ENCODE results near the gene TRIO. TPM values are rescaled to one million over a fixed set of nuclear protein-coding genes. Genes with fewer than 3 reads are reported as not detected.

The TRIO gene
- total RNA-seq, 1 donor = 410 TPM

DNA sequence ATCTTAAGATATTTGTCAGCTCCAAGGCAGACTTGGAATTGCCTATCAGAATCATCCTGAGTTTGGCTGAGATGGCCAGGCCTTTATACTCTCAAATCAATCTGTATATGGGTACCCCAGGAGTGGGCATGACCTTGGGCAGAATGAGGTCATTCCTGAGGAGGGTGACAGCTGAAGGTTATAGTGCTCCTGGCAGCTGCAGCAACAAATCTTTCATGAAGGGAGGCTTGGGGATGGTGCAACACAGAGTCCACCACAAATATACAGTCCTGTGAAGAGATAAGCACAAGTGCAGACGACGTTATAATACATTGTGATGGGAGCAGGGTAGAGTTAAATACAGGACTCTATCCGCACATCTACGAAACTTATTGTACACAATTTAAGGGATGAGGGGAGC, 21.1 kb upstream of the TRIO start:
- H3K4me3 ChIP-seq (ENCODE audit: low read depth, low read length) = no peak overlapping the region
- TF ChIP-seq, protein P1, sequence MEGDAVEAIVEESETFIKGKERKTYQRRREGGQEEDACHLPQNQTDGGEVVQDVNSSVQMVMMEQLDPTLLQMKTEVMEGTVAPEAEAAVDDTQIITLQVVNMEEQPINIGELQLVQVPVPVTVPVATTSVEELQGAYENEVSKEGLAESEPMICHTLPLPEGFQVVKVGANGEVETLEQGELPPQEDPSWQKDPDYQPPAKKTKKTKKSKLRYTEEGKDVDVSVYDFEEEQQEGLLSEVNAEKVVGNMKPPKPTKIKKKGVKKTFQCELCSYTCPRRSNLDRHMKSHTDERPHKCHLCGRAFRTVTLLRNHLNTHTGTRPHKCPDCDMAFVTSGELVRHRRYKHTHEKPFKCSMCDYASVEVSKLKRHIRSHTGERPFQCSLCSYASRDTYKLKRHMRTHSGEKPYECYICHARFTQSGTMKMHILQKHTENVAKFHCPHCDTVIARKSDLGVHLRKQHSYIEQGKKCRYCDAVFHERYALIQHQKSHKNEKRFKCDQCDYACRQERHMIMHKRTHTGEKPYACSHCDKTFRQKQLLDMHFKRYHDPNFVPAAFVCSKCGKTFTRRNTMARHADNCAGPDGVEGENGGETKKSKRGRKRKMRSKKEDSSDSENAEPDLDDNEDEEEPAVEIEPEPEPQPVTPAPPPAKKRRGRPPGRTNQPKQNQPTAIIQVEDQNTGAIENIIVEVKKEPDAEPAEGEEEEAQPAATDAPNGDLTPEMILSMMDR (IDR thresholded peaks at IDR 0.05; ENCODE audit: insufficient read depth, low read depth, low read length) = no peak
- DNase-seq (ENCODE audit: low read depth) = no peak

DNA sequence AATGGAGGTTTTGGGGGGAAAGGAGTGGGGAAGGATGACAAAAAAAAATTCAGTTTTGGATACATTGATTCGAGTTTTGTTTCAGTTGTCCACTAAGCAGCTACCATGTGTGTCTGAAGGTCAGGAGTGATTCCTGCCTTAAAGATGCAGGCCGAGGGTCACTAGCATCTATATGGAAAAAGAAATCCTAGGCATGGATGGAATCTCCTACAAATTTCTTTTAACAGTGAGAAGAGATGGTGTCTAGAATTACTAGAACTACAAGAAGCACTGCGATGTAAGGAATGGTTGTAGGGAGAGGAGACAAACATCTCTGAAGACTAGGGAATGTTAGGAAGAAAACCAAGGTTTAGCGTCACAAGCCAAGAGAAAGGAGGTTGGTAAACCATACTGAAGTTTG, 19.6 kb upstream of the TRIO start:
- DNase-seq (ENCODE audit: low read depth) = no peak
- TF ChIP-seq, protein P1 (IDR thresholded peaks at IDR 0.05; ENCODE audit: insufficient read depth, low read depth, low read length) = no peak
- no peak overlapping the region for H3K4me3 ChIP-seq (ENCODE audit: low read depth, low read length)

- H3K4me3 ChIP-seq (ENCODE audit: low read depth, low read length) = no peak overlapping the region
- no peak for DNase-seq (ENCODE audit: low read depth)
- TF ChIP-seq, protein P1 (IDR thresholded peaks at IDR 0.05; ENCODE audit: insufficient read depth, low read depth, low read length) = no peak
Measured at GRCh38 chr5:14123974-14124482, 19.1 kb upstream of the TRIO start.

- DNase-seq (ENCODE audit: low read depth) = no peak
Measured at GRCh38 chr5:14125262-14125661, 17.9 kb upstream of the TRIO start.

GRCh38 chr5:14127587-14127986, 15.6 kb upstream of the TRIO start:
- TF ChIP-seq, protein P1 (IDR thresholded peaks at IDR 0.05; ENCODE audit: insufficient read depth, low read depth, low read length) = no peak
- no peak for DNase-seq (ENCODE audit: low read depth)
- no peak overlapping the region for H3K4me3 ChIP-seq (ENCODE audit: low read depth, low read length)

More at GRCh38 chr5:14125262-14125661, 17.9 kb upstream of the TRIO start:
- TF ChIP-seq, protein P1 (IDR thresholded peaks at IDR 0.05; ENCODE audit: insufficient read depth, low read depth, low read length) = no peak
- no peak overlapping the region for H3K4me3 ChIP-seq (ENCODE audit: low read depth, low read length)

- TF ChIP-seq, protein P1 (IDR thresholded peaks at IDR 0.05; ENCODE audit: insufficient read depth, low read depth, low read length) = no peak
- H3K4me3 ChIP-seq (ENCODE audit: low read depth, low read length) = no peak overlapping the region
- DNase-seq (ENCODE audit: low read depth) = no peak
Measured at GRCh38 chr5:14128079-14128478, 15.1 kb upstream of the TRIO start.

DNA sequence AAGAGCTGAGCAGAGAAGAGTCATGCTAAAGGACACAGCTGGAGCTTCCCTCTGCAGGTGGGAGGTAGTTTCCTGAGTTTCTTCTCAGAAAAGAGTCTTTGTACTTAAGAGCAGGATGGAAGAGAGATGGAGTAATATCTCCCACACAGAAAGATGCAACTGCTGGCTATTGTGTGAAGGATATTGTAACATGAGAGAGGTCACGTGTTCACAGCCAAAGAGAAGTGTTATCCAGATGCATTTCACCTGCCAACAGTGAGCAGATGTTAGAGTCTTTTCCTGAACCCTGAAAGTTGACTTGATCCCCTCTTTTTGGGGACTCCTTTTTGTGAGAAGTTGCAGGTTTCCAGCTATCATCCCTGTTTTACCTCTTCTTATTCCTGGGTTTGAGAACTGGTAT, 14.0 kb upstream of the TRIO start:
- no peak overlapping the region for H3K4me3 ChIP-seq (ENCODE audit: low read depth, low read length)
- TF ChIP-seq, protein P1 (IDR thresholded peaks at IDR 0.05; ENCODE audit: insufficient read depth, low read depth, low read length) = no peak
- DNase-seq (ENCODE audit: low read depth) = no peak
